Measurements from ENCODE around the gene ELP4.

Gene ELP4

GRCh38 chr11:31816468-31817053, 307.0 kb downstream of the ELP4 start:
- TF ChIP-seq, protein P1, sequence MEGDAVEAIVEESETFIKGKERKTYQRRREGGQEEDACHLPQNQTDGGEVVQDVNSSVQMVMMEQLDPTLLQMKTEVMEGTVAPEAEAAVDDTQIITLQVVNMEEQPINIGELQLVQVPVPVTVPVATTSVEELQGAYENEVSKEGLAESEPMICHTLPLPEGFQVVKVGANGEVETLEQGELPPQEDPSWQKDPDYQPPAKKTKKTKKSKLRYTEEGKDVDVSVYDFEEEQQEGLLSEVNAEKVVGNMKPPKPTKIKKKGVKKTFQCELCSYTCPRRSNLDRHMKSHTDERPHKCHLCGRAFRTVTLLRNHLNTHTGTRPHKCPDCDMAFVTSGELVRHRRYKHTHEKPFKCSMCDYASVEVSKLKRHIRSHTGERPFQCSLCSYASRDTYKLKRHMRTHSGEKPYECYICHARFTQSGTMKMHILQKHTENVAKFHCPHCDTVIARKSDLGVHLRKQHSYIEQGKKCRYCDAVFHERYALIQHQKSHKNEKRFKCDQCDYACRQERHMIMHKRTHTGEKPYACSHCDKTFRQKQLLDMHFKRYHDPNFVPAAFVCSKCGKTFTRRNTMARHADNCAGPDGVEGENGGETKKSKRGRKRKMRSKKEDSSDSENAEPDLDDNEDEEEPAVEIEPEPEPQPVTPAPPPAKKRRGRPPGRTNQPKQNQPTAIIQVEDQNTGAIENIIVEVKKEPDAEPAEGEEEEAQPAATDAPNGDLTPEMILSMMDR (IDR thresholded peaks at IDR 0.05; ENCODE audit: low read depth, low read length, missing control alignments): no peak
- no peak overlapping the region for H3K4me3 ChIP-seq (replicated peaks; ENCODE audit: low read depth, low read length)
- no peak for DNase-seq (ENCODE audit: extremely low read depth, low read depth)

DNA sequence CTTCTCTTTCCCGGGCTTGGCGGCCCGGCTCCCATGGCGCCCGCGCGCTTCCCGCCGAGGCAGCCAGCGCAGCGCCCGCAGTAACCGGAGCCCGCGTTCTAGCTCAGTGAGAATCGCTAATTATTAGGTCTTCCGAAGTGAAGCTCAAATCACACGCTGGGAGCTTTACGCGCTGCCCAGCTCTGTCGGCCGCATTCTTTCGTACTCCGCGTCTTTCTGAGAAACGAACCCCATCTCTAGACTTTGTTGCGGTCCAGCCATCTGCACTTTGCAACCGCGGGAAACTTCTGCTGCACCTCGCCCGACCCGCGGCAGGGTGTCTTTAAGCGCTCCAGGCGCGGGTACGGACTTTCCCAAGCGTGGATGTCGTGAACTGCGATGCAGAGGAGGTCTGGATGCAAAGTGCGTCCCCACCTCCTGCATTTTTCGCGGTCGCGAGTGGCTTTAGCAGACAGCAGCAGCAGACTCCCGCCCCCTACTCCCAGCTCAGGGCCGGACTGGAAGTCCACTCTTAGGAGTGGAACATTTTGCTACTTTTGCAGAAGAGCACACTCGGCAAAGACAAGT, 307.6 kb downstream of the ELP4 start:
- DNase-seq (ENCODE audit: extremely low read depth, low read depth): no peak
- TF ChIP-seq, protein P1 (IDR thresholded peaks at IDR 0.05; ENCODE audit: low read depth, low read length, missing control alignments): no peak
- no peak overlapping the region for H3K4me3 ChIP-seq (replicated peaks; ENCODE audit: low read depth, low read length)

GRCh38 chr11:31817621-31818424, 308.3 kb downstream of the ELP4 start:
- DNase-seq (ENCODE audit: extremely low read depth, low read depth): no peak
- TF ChIP-seq, protein P1 (IDR thresholded peaks at IDR 0.05; ENCODE audit: low read depth, low read length, missing control alignments): no peak
- H3K4me3 ChIP-seq (replicated peaks; ENCODE audit: low read depth, low read length): no peak overlapping the region

DNA sequence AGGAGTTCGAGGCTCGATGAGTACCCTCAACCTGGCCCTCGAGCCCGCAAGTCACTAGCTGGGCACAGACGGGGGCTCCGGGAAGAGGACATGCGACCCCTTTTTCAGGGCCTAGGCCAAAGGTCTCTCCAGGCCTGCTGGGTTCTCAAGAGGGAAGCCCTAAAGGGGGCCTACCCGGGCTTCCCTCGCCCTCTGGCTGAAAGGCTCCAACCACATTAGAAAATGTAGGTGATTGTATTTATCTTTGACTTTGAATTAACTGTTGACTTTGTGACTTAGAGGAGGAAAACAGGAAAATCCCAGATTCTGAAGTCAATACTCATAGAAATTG, 308.8 kb downstream of the ELP4 start:
- DNase-seq (ENCODE audit: extremely low read depth, low read depth): no peak
- H3K4me3 ChIP-seq (replicated peaks; ENCODE audit: low read depth, low read length): no peak overlapping the region
- TF ChIP-seq, protein P1 (IDR thresholded peaks at IDR 0.05; ENCODE audit: low read depth, low read length, missing control alignments): no peak

GRCh38 chr11:31818874-31819331, 309.3 kb downstream of the ELP4 start:
- H3K4me3 ChIP-seq (replicated peaks; ENCODE audit: low read depth, low read length): no peak overlapping the region
- no peak for DNase-seq (ENCODE audit: extremely low read depth, low read depth)
- TF ChIP-seq, protein P1 (IDR thresholded peaks at IDR 0.05; ENCODE audit: low read depth, low read length, missing control alignments): no peak

- no peak for DNase-seq (ENCODE audit: extremely low read depth, low read depth)
- no peak overlapping the region for H3K4me3 ChIP-seq (replicated peaks; ENCODE audit: low read depth, low read length)
- TF ChIP-seq, protein P1 (IDR thresholded peaks at IDR 0.05; ENCODE audit: low read depth, low read length, missing control alignments): no peak
Observed at GRCh38 chr11:31819621-31820437, 310.3 kb downstream of the ELP4 start.
